Spinal cord (tissue), 10 donors: Measurements from ENCODE around the gene MBOAT7. TPM values are rescaled to one million over a fixed set of nuclear protein-coding genes. Genes with fewer than 3 reads are reported as not detected.
A peak's percentile ranks its signal among the peaks of the same experiment; 100 is the strongest.
"Not testable (repeated sequence)": the region's sequence is repeated elsewhere in the genome, so short reads cannot be mapped to it uniquely, and the experiment has no call there.

Experiments used
- DNase-seq, 6 donors: peaks; one replicate each; pipeline versions ENCODE4 v3.0.0 to v3.0.0-alpha.2; 2013 to 2015; ENCODE audit warnings: low spot score in 6 of 6, low read depth in 4 of 6
- H3K27ac ChIP-seq: one replicate; pipeline ENCODE4 v1.5.1; 2013; ENCODE audit warnings: low read depth, low read length, control low read depth
- H3K27me3 ChIP-seq: one replicate; pipeline ENCODE4 v1.6.1; 2013; ENCODE audit warnings: low read length; ENCODE audit not compliant: control insufficient read depth, insufficient read depth
- H3K36me3 ChIP-seq: one replicate; pipeline ENCODE4 v1.6.1; 2013; ENCODE audit warnings: low read length; ENCODE audit not compliant: control insufficient read depth, insufficient read depth
- H3K4me1 ChIP-seq: one replicate; pipeline ENCODE4 v1.6.1; 2013; ENCODE audit warnings: low read length; ENCODE audit not compliant: control insufficient read depth, insufficient read depth
- H3K4me3 ChIP-seq: one replicate; pipeline ENCODE4 v1.5.1; 2013; ENCODE audit warnings: low read depth, low read length, control low read depth
- H3K9me3 ChIP-seq: one replicate; pipeline ENCODE4 v1.6.1; 2013; ENCODE audit warnings: low read length; ENCODE audit not compliant: control insufficient read depth, insufficient read depth
- WGBS: methylation state at CpG from one replicate; pipeline ENCODE4 v1.1.5; 2013; ENCODE audit warnings: missing lambda C conversion rate; ENCODE audit not compliant: insufficient coverage; 5-methylcytosine and 5-hydroxymethylcytosine counted together
- polyA plus RNA-seq, 2 donors: library from polyadenylated mRNA; unstranded; fragments of 120-200 nt; gene quantifications; one replicate each; pipeline ENCODE4 v1.2.1, GENCODE V29; 2013; ENCODE audit not compliant: insufficient read length in 2 of 2
- total RNA-seq, 2 donors: library from RNA; depleted of rRNA in 1 of 2; stranded (reverse); fragments of 120-200 nt in 1 of 2; fragments of >200 nt in 1 of 2; gene quantifications; one replicate each; pipeline versions ENCODE4 v1.2.3 to v1.2.4, GENCODE V29; 2013 to 2014
- donor health status: healthy.

Gene MBOAT7
- total and polyA plus RNA-seq, 4 donors, result 31.6 to 112 (median 70.7) TPM

DNA sequence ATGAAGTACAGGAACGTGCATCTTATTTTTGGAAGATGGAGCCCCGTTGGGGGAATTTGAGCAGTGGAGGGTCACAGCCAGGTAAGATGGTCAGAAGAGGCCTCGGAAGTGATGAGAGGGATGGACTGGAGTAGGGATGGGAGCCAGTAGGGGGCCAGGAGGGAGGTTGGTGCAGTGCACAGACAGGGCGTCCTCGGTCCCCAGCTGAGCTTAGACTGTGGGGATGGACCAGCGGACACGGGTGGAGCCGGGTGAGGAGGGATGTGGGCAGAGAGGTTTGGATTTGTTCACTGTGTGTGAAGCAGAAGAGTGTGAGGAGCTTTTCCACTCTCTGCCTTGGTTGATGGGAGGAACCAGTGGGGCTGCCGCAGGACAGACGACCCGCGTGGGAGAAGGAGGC lies 21.9 kb upstream of the MBOAT7 start:
- no peaks in the 10 kb centered on the region for H3K9me3 ChIP-seq
- no peak for DNase-seq
- H3K27ac ChIP-seq, result no peak overlapping the region
- WGBS, result 94% methylated on average over 12 of the region's 12 CpGs
- no peaks in the 10 kb centered on the region for H3K27me3 ChIP-seq
- no peak overlapping the region for H3K4me3 ChIP-seq
- peaks cover 20% of the 10 kb centered on the region for H3K4me1 ChIP-seq
- peaks cover 35% of the 10 kb centered on the region for H3K36me3 ChIP-seq

DNA sequence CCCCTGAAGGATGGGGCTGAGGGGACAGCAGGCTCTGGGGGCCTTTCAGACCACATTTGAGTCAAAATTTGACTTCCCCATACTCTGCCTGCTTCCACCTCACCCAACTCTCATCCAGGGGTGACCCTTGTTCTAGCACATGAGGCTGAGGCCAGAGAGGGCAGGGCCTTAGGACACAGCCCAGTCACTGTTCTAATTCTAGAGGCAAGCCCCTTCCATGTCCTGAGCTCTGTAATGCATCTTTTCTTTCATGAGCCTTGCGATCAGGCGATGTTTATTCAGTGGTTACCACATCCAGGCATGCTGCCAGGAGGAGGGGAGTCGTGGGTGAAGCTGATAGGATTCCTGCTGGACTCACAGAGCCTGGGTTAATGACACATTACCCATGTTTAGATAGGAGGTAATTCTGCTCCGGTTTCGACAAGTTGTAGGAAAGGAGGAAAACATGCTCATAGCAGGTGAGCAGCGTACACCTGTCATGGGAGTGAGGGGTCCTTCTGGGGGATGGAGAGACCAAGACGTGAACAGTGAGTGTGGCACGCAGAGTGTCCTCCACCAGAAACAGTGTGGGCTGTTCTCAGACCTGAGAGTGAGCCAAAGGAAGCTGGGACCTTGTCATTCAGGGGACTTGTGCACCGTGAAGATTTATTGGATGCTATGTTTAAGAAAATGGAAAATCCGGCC lies 20.6 kb upstream of the MBOAT7 start:
- peak in 3 of 6 donors; percentile 59 to 87 (median 84) for DNase-seq
- H3K4me3 ChIP-seq, result no peak overlapping the region
- H3K4me1 ChIP-seq, result peaks cover 20% of the 10 kb centered on the region
- H3K27me3 ChIP-seq, result no peaks in the 10 kb centered on the region
- H3K36me3 ChIP-seq, result peaks cover 46% of the 10 kb centered on the region
- no peaks in the 10 kb centered on the region for H3K9me3 ChIP-seq
- WGBS, result 58% methylated on average over 6 of the region's 10 CpGs
- peak overlapping the region; percentile 71 for H3K27ac ChIP-seq

DNA sequence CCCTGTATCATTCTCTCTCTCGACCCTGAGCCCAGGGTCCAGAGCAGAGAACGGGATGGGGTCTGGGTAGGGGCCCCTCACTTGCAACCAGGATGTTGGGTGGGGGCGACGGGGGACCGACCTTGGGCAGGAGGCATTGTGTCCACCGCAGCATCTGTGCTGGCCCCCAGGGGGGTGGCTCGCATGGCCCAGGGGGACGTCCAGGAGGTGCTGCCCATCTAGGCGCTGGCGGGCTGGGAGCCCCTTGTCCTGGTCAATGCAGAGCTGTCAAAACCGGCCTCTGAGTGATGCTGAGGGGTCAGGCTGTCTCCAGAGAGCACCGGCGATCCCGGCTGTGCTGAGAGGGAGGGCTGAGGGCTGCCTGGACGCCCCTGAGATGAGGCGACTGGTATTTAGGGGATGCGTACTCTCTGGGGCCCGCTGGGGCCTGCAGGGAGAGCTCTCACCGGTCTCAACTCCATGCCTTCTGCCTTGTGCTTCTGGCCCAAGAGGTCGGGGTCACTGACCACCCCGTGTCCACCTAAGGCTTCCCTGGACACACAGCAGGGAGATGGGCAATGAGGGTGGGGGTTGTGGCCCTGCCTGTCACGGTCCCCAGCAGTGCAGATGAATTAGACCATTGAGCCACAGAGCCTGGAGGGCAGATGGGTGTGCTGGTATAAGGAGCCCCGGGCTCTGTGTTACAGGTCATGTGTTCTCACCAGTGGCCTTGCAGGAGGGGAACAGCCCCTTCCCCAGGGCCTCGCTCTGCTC lies 19.9 kb upstream of the MBOAT7 start:
- peaks cover 20% of the 10 kb centered on the region for H3K4me1 ChIP-seq
- H3K4me3 ChIP-seq, result no peak overlapping the region
- 41% methylated on average over 22 of the region's 24 CpGs for WGBS
- H3K27ac ChIP-seq, result peak overlapping the region; percentile 71
- DNase-seq, result no peak
- no peaks in the 10 kb centered on the region for H3K27me3 ChIP-seq
- no peaks in the 10 kb centered on the region for H3K9me3 ChIP-seq
- peaks cover 51% of the 10 kb centered on the region for H3K36me3 ChIP-seq

DNA sequence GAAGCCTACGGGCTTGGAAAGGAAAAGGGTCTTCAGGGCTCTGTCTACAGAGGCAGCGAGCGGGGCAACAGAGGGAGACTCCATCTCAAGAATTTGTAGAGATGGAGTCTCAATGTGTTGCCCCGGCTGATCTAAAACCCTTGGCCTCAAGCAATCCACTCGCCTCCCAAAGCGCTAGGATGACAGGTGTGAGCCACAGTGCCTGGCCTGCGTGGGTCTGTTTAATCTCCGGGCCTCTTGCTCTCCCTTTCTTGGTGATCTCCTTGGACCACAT lies 19.3 kb upstream of the MBOAT7 start:
- H3K36me3 ChIP-seq, result peaks cover 56% of the 10 kb centered on the region
- H3K27ac ChIP-seq, result peak overlapping the region; percentile 71
- WGBS, result 77% methylated on average over 8 of the region's 8 CpGs
- H3K4me1 ChIP-seq, result peaks cover 20% of the 10 kb centered on the region
- no peak overlapping the region for H3K4me3 ChIP-seq
- H3K27me3 ChIP-seq, result no peaks in the 10 kb centered on the region
- no peak for DNase-seq
- H3K9me3 ChIP-seq, result no peaks in the 10 kb centered on the region

DNA sequence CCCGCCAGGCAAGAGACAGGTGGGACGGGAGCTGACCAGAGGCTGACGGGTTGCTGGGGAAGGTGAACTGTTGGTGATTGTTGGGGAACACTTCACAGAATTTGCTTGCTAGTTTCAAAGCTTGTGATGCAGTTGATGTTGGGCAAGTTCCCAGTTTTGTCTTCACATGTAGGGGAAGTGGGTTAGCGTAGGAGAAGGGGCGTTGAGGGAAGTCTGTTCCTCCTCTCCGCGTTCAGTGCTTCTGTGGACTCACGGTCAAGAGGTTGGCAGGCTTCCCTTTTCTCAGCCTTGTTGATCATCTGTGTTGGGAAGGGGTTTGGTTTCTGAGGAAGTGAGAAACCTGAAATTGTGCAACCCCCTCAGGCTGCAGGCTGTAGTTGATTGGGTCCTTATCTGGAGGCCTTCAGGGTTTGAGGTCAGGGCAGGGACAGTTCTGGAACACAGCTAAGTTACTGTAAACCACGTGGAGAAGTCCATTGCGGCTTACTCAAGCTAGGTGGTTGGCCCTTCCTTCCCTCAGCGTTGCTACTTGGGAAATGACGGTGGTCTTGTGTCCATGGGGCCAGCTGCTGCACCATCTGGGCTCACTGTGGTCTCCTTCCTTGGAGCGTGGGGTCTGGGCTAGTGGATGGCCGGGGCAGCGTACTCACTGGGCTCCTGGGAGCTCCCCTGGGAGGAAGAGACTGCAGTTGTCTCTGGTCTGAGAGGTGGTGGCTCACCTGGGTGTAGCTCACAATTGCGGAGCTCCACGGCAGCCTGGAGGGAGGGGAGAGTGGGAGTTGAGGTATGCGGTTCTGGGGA lies 18.8 kb upstream of the MBOAT7 start:
- DNase-seq, result peak in 2 of 6 donors; percentile 6 to 60
- H3K27ac ChIP-seq, result peak overlapping the region; percentile 54
- WGBS, result 72% methylated on average over 13 of the region's 18 CpGs
- H3K36me3 ChIP-seq, result peaks cover 61% of the 10 kb centered on the region
- no peaks in the 10 kb centered on the region for H3K27me3 ChIP-seq
- H3K4me1 ChIP-seq, result peaks cover 20% of the 10 kb centered on the region
- no peak overlapping the region for H3K4me3 ChIP-seq
- H3K9me3 ChIP-seq, result no peaks in the 10 kb centered on the region

DNA sequence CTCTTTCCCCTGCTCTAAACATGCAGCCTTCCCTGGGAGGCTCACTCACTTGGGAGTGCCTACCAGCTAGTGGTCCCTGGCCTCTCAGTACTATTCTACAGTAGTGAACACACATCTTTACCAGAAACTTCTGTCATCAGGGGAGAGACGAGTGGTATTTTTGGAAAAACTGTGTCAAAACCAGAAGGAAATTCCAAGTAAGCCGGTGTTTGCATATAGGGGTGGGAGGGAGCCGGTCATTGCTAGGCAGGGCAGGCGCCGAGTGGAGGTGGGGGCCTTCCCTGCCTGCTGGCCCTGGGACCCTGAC lies 18.2 kb upstream of the MBOAT7 start:
- no peaks in the 10 kb centered on the region for H3K9me3 ChIP-seq
- no peak overlapping the region for H3K4me3 ChIP-seq
- DNase-seq, result no peak
- H3K36me3 ChIP-seq, result peaks cover 67% of the 10 kb centered on the region
- 92% methylated on average over 5 of the region's 5 CpGs for WGBS
- H3K27me3 ChIP-seq, result no peaks in the 10 kb centered on the region
- H3K27ac ChIP-seq, result peak overlapping the region; percentile 54
- peaks cover 20% of the 10 kb centered on the region for H3K4me1 ChIP-seq

DNA sequence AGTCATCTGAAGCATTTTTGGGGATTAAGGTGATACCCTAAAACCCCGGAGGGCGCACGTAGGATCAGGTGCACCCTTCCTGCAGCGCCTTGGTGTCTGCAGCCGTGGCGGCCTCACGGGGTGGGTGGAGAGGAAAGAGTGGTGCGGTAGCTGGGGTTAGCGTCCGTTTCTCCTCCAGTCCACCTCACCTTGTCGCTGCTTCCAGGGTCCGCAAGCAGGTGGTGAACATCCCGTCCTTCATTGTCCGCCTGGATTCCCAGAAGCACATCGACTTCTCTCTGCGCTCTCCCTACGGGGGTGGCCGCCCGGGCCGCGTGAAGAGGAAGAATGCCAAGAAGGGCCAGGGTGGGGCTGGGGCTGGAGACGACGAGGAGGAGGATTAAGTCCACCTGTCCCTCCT lies 17.8 kb upstream of the MBOAT7 start:
- not testable (repeated sequence) for H3K4me3 ChIP-seq, DNase-seq, H3K9me3 ChIP-seq, H3K27ac ChIP-seq, H3K27me3 ChIP-seq
- Histone ChIP-seq H3K4me1 (peaks cover 20% of the 10 kb centered on the region), H3K36me3 (peaks cover 69% of the 10 kb centered on the region)
- WGBS, result 95% methylated on average over 13 of the region's 23 CpGs

DNA sequence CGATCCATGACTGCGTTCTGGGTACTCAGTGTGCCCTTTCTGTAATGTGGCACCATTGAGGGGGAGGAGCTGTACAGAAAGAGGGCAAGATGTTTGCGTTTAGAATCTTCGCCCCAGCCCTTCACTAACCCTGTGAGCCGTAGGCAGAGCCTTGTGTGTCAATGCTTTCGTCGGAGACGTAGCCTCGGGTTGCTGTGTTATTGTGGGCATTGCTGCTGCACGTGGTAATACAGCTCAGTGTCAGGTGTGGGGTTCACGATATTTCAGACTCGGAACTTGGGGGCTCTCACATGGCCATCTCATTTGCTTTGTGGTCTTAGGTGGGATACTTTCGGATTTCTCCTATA lies 17.4 kb upstream of the MBOAT7 start:
- WGBS, result 86% methylated on average over 13 of the region's 13 CpGs
- Histone ChIP-seq H3K4me1 (peaks cover 24% of the 10 kb centered on the region), H3K4me3 (no peak overlapping the region), H3K27ac (no peak overlapping the region), H3K36me3 (peaks cover 73% of the 10 kb centered on the region), H3K9me3 (no peaks in the 10 kb centered on the region), H3K27me3 (no peaks in the 10 kb centered on the region)
- no peak for DNase-seq

DNA sequence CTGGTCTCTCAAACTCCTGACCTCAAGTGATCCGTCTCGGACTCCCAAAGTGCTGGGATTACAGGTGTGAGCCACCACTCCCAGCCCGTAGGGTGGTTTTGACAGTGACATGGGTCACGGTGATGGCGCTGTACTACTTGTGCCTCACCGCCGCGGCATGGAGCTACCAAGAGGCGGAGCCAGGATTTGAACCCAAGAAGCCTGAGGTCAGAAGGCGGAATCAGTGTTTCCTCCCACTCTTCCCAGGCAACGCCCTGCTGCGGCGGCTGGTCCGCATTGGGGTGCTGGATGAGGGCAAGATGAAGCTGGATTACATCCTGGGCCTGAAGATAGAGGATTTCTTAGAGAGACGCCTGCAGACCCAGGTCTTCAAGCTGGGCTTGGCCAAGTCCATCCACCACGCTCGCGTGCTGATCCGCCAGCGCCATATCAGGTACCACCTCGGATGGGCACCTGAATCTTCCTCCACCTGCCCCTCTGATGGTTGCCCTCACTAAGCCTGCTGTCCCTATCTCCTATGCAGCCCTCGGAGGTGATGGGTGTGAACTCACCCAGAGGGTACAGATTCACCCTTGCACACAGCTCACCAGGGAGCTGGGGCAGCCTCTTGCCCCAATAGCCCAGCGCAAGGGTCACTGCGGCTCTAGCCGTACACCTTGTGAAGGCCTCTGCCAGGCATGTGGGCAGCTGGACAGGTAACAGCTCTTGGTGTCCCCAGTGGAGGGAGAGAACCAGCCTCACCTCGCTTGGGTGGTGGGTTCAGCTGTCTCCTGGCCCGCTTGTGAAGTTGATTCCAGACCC lies 16.9 kb upstream of the MBOAT7 start:
- no peak for DNase-seq
- Histone ChIP-seq H3K4me3 (no peak overlapping the region), H3K27ac (no peak overlapping the region), H3K27me3 (no peaks in the 10 kb centered on the region), H3K36me3 (peaks cover 76% of the 10 kb centered on the region), H3K9me3 (no peaks in the 10 kb centered on the region), H3K4me1 (peaks cover 30% of the 10 kb centered on the region)
- WGBS, result 94% methylated on average over 22 of the region's 27 CpGs
